ENCODE results near the gene LMO7.

- TF ChIP-seq, protein P1, sequence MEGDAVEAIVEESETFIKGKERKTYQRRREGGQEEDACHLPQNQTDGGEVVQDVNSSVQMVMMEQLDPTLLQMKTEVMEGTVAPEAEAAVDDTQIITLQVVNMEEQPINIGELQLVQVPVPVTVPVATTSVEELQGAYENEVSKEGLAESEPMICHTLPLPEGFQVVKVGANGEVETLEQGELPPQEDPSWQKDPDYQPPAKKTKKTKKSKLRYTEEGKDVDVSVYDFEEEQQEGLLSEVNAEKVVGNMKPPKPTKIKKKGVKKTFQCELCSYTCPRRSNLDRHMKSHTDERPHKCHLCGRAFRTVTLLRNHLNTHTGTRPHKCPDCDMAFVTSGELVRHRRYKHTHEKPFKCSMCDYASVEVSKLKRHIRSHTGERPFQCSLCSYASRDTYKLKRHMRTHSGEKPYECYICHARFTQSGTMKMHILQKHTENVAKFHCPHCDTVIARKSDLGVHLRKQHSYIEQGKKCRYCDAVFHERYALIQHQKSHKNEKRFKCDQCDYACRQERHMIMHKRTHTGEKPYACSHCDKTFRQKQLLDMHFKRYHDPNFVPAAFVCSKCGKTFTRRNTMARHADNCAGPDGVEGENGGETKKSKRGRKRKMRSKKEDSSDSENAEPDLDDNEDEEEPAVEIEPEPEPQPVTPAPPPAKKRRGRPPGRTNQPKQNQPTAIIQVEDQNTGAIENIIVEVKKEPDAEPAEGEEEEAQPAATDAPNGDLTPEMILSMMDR (conservative IDR thresholded peaks at IDR 0.05; ENCODE audit: low read depth, low read length), result no peak
- TF ChIP-seq SMC3 (IDR thresholded peaks at IDR 0.05; ENCODE audit: low read depth, low read length) (no peak), POLR2A (IDR thresholded peaks at IDR 0.05; ENCODE audit: low read depth, low read length) (no peak), MAFK (IDR thresholded peaks at IDR 0.05; ENCODE audit: low read depth, low read length) (no peak), MXI1 (IDR thresholded peaks at IDR 0.05; ENCODE audit: borderline replicate concordance, low read depth, low read length) (no peak), RAD21 (IDR thresholded peaks at IDR 0.05; ENCODE audit: low read length) (no peak), RFX5 (IDR thresholded peaks at IDR 0.05; ENCODE audit: low read depth, low read length) (no peak)
Observed at GRCh38 chr13:75740031-75740430, 103.9 kb downstream of the LMO7 start.
